Choroid plexus epithelial cell (primary cell): ENCODE results near the gene IQGAP1.
A peak's percentile ranks its signal among the peaks of the same experiment; 100 is the strongest.

ENCODE experiments used
- DNase-seq: peaks from one replicate; pipeline ENCODE4 v3.0.0-alpha.2; 2010; ENCODE audit warnings: low read depth
- H3K4me3 ChIP-seq: 2 replicates; pipeline ENCODE4 v1.5.1; 2011; ENCODE audit warnings: low read depth, mild to moderate bottlenecking, control low read depth, low read length, moderate library complexity
- CTCF ChIP-seq: conservative IDR thresholded peaks from 2 replicates; pipeline ENCODE4 v1.5.1; 2011; ENCODE audit warnings: low read depth, mild to moderate bottlenecking, control low read depth, inconsistent platforms, low read length, moderate library complexity

IQGAP1 gene

GRCh38 chr15:90487186-90487585 lies 99.1 kb downstream of the IQGAP1 start:
- no peak for DNase-seq
- no peak for TF ChIP-seq CTCF
- H3K4me3 ChIP-seq = no peak overlapping the region

- DNase-seq = no peak
- TF ChIP-seq CTCF = no peak
- H3K4me3 ChIP-seq = no peak overlapping the region
Measured at GRCh38 chr15:90489514-90489913, 101.5 kb downstream of the IQGAP1 start.

- no peak for DNase-seq
- H3K4me3 ChIP-seq = no peak overlapping the region
- no peak for TF ChIP-seq CTCF
Measured at GRCh38 chr15:90489944-90490343, 101.9 kb downstream of the IQGAP1 start.

- TF ChIP-seq CTCF = no peak
- no peak overlapping the region for H3K4me3 ChIP-seq
- no peak for DNase-seq
Measured at GRCh38 chr15:90493647-90494046, 105.6 kb downstream of the IQGAP1 start.

GRCh38 chr15:90495067-90495466 lies 107.0 kb downstream of the IQGAP1 start:
- no peak for DNase-seq
- H3K4me3 ChIP-seq = no peak overlapping the region
- no peak for TF ChIP-seq CTCF

- H3K4me3 ChIP-seq = no peak overlapping the region
- DNase-seq = peak; percentile 13
- no peak for TF ChIP-seq CTCF
Measured at GRCh38 chr15:90496791-90497190, 108.7 kb downstream of the IQGAP1 start.

- DNase-seq = no peak
- TF ChIP-seq CTCF = no peak
- H3K4me3 ChIP-seq = no peak overlapping the region
Measured at GRCh38 chr15:90497376-90497775, 109.3 kb downstream of the IQGAP1 start.
